ENCODE results near the gene DOCK10.

DNA sequence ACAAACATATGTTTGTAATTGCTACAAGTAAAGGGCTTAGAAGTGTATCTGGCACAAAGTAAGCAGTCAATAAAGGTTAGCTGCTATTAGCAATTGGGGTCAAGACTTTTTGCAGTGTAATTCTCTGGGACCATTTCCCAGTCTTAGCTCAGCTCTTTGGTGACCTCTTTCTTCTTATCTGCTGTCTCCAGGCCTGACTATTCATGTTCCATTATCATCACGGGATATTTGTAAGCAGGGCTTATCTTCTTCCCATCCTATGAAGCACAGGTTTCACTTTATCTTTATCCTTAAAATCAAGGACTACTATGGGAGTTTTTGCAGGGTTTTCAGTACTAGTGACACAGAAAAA is 131.7 kb downstream of the DOCK10 start:
- TF ChIP-seq CTCF (conservative IDR thresholded peaks at IDR 0.05 in 1 of 2, IDR thresholded peaks at IDR 0.05 in 1 of 2; ENCODE audit: low read depth in 1 of 2, low read length in 2 of 2) (no peak), EZH2 (IDR thresholded peaks at IDR 0.05; ENCODE audit: low read length, missing control alignments) (no peak)
